Testis (tissue), 3 donors: ENCODE results near the gene TMEM116. TPM values are rescaled to one million over a fixed set of nuclear protein-coding genes. Genes with fewer than 3 reads are reported as not detected.

Experiments
- DNase-seq: peaks from one replicate; pipeline ENCODE4 v3.0.0-alpha.2; 2019
- H3K27ac ChIP-seq, 2 donors: fragments of 200-600 bp; sonication (generic); one replicate each; pipeline ENCODE4 v1.5.1; 2019
- H3K27me3 ChIP-seq: fragments of 200-600 bp; sonication (generic); one replicate; pipeline ENCODE4 v1.5.1; 2019
- H3K36me3 ChIP-seq: fragments of 200-600 bp; sonication (generic); one replicate; pipeline ENCODE4 v1.5.1; 2017; ENCODE audit warnings: low read depth; ENCODE audit errors: missing control alignments
- H3K4me1 ChIP-seq: fragments of 200-600 bp; sonication (generic); one replicate; pipeline ENCODE4 v1.5.1; 2019
- H3K4me3 ChIP-seq, 2 donors: fragments of 200-600 bp; sonication (generic); one replicate each; pipeline ENCODE4 v1.5.1; 2017 to 2019
- H3K9me3 ChIP-seq: fragments of 200-600 bp; sonication (generic); one replicate; pipeline ENCODE4 v1.5.1; 2017
- CTCF ChIP-seq, 3 experiments: fragments of 450-650 bp in 2 of 3; fragments of 200-600 bp in 1 of 3; sonication (generic) in 1 of 3; IDR thresholded peaks; one replicate each; pipeline ENCODE4 v1.5.1; 2016 to 2019; ENCODE audit warnings: antibody characterized with exemption in 3 of 3, mild to moderate bottlenecking in 2 of 3, moderate library complexity in 1 of 3
- POLR2A ChIP-seq: fragments of 450-650 bp; IDR thresholded peaks from one replicate; pipeline ENCODE4 v1.6.1; 2017; ENCODE audit warnings: antibody characterized with exemption, mild to moderate bottlenecking, moderate library complexity
- WGBS, 2 donors: methylation state at CpG; one replicate each; pipeline ENCODE4 v1.1.5; 2018; 5-methylcytosine and 5-hydroxymethylcytosine counted together
- intact Hi-C: fragments of 100-400 bp; cut with DNase I; formaldehyde crosslinking; loops from one replicate; pipeline ENCODE4 v1.15.1; 2023; ENCODE audit warnings: low total_unique reads
- polyA plus RNA-seq: library from polyadenylated mRNA; stranded (reverse); fragments of 350-450 nt; fragmentation: Illumina TruSeq; extraction: RNeasy Lipid Tissue Mini Kit (QIAGEN cat#74804); gene quantifications from one replicate; pipeline ENCODE4 v1.2.3, GENCODE V29; 2014; ENCODE audit warnings: low read depth, low replicate concordance; ENCODE audit not compliant: insufficient read depth
- total RNA-seq, 2 donors: library from RNA; depleted of rRNA; stranded (reverse); fragments of >200 nt; gene quantifications; one replicate each; pipeline ENCODE4 v1.2.3, GENCODE V29; 2016

TMEM116 gene
- total and polyA plus RNA-seq, 3 donors from 2014 or later, result 38.5 to 106 (median 48.0) TPM

DNA sequence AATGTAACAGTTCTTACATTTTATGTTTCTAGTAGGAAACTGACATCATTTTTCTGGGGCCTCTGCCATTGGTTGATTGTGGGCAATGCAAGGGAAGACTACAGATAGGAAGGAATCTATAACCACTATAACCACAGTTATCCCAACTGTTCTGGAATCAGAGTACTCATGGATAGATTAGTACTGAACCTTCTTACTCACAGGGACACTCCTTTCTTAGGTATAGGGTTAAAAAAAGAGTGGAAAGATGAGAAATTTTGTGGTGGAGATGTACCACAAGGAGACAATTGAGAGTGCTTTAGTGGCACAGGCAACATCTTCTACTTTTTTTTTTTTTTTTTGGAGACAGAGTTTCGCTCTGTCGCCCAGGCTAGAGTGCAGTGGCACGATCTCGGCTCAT lies 21.0 kb downstream of the TMEM116 start:
- H3K4me1 ChIP-seq, result no peaks in the 10 kb centered on the region
- no peak overlapping the region for H3K4me3 ChIP-seq
- TF ChIP-seq POLR2A (no peak), CTCF (IDR thresholded peaks at IDR 0.05) (no peak)
- WGBS, 2 donors, result 68 to 71% methylated on average over 4 of the region's 4 CpGs
- H3K27me3 ChIP-seq, result no peaks in the 10 kb centered on the region
- no peaks in the 10 kb centered on the region for H3K9me3 ChIP-seq
- no peaks in the 10 kb centered on the region for H3K36me3 ChIP-seq
- H3K27ac ChIP-seq, result no peak overlapping the region
- intact Hi-C loops, result no loop called here
- no peak for DNase-seq

DNA sequence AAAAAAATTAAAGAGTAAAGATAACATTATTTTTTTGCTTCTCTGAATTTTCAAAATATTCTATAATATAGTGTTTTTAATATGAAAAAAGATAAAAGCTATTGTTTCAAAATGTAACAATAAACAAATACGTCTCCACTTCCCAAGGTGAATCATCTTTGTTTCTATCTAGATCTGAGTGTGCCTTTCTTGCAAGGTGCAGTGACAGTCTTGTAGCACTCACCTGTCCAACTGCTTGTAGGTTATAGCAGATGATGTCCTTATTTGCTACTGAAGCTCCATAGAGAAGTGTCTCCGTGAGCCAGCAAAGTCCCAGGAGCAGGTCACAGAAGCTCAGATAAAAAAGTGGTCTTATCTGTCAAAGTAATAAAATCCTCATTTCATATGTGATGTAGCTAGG lies 21.4 kb downstream of the TMEM116 start:
- Histone ChIP-seq H3K27me3 (no peaks in the 10 kb centered on the region), H3K4me3 (no peak overlapping the region), H3K4me1 (no peaks in the 10 kb centered on the region), H3K27ac (no peak overlapping the region), H3K9me3 (no peaks in the 10 kb centered on the region), H3K36me3 (no peaks in the 10 kb centered on the region)
- DNase-seq, result peak; percentile 65
- intact Hi-C loops, result no loop called here
- TF ChIP-seq POLR2A (no peak), CTCF (IDR thresholded peaks at IDR 0.05) (no peak)
- 60 to 66% methylated on average over 2 of the region's 2 CpGs for WGBS, 2 donors

- H3K27me3 ChIP-seq, result no peaks in the 10 kb centered on the region
- no peaks in the 10 kb centered on the region for H3K36me3 ChIP-seq
- TF ChIP-seq CTCF (IDR thresholded peaks at IDR 0.05) (no peak), POLR2A (no peak)
- intact Hi-C loops, result no loop called here
- no peak overlapping the region for H3K27ac ChIP-seq
- WGBS, 2 donors, result 87 to 88% methylated on average over 2 of the region's 2 CpGs
- H3K4me1 ChIP-seq, result no peaks in the 10 kb centered on the region
- no peak for DNase-seq
- H3K4me3 ChIP-seq, result no peak overlapping the region
- no peaks in the 10 kb centered on the region for H3K9me3 ChIP-seq
These were observed 28.1 kb downstream of the TMEM116 start for GRCh38 chr12:111984820-111985219.

- no peaks in the 10 kb centered on the region for H3K36me3 ChIP-seq
- no peaks in the 10 kb centered on the region for H3K4me1 ChIP-seq
- no peak for DNase-seq
- no peaks in the 10 kb centered on the region for H3K27me3 ChIP-seq
- 70 to 95% methylated on average over 2 of the region's 2 CpGs for WGBS, 2 donors
- H3K27ac ChIP-seq, result no peak overlapping the region
- no peak overlapping the region for H3K4me3 ChIP-seq
- intact Hi-C loops, result no loop called here
- no peaks in the 10 kb centered on the region for H3K9me3 ChIP-seq
- no peak for TF ChIP-seq POLR2A
These were observed 31.0 kb downstream of the TMEM116 start for GRCh38 chr12:111981987-111982386.

GRCh38 chr12:111980598-111980997 lies 32.4 kb downstream of the TMEM116 start:
- 88 to 90% methylated on average over 5 of the region's 5 CpGs for WGBS, 2 donors
- no peaks in the 10 kb centered on the region for H3K4me1 ChIP-seq
- no peaks in the 10 kb centered on the region for H3K27me3 ChIP-seq
- no peak for TF ChIP-seq CTCF (IDR thresholded peaks at IDR 0.05)
- TF ChIP-seq POLR2A, result no peak
- H3K36me3 ChIP-seq, result no peaks in the 10 kb centered on the region
- no peak overlapping the region for H3K27ac ChIP-seq
- intact Hi-C loops, result no loop called here
- H3K9me3 ChIP-seq, result no peaks in the 10 kb centered on the region
- no peak overlapping the region for H3K4me3 ChIP-seq
- no peak for DNase-seq
